T follicular helper cell (primary cell): ENCODE data around the gene CCDC88C.
A peak's percentile ranks its signal among the peaks of the same experiment; 100 is the strongest.

Experiments
- DNase-seq: peaks from one replicate; pipeline ENCODE4 v3.0.0-alpha.2; 2020; ENCODE audit warnings: low read depth

The CCDC88C gene

GRCh38 chr14:91363776-91364523 lies 53.7 kb downstream of the CCDC88C start:
- DNase-seq = no peak

- no peak for DNase-seq
Measured at GRCh38 chr14:91361233-91361811, 56.3 kb downstream of the CCDC88C start.

GRCh38 chr14:91360490-91361232 lies 57.0 kb downstream of the CCDC88C start:
- DNase-seq = no peak

- DNase-seq = no peak
Measured at GRCh38 chr14:91358654-91359220, 58.9 kb downstream of the CCDC88C start.

GRCh38 chr14:91358025-91358319 lies 59.6 kb downstream of the CCDC88C start:
- no peak for DNase-seq

- no peak for DNase-seq
Measured at GRCh38 chr14:91357272-91358024, 60.2 kb downstream of the CCDC88C start.

GRCh38 chr14:91356181-91356763 lies 61.3 kb downstream of the CCDC88C start:
- DNase-seq = no peak

GRCh38 chr14:91354979-91355685 lies 62.5 kb downstream of the CCDC88C start:
- DNase-seq = no peak

GRCh38 chr14:91354221-91354916 lies 63.3 kb downstream of the CCDC88C start:
- DNase-seq = no peak

- no peak for DNase-seq
Measured at GRCh38 chr14:91352728-91353692, 64.6 kb downstream of the CCDC88C start.

- DNase-seq = no peak
Measured at GRCh38 chr14:91352053-91352452, 65.6 kb downstream of the CCDC88C start.

GRCh38 chr14:91351512-91351862 lies 66.1 kb downstream of the CCDC88C start:
- no peak for DNase-seq

GRCh38 chr14:91350813-91351511 lies 66.7 kb downstream of the CCDC88C start:
- peak; percentile 34 for DNase-seq

GRCh38 chr14:91350483-91350812 lies 67.2 kb downstream of the CCDC88C start:
- DNase-seq = no peak

- DNase-seq = peak; percentile 47
Measured at GRCh38 chr14:91349481-91350074, 68.0 kb downstream of the CCDC88C start.

- DNase-seq = no peak
Measured at GRCh38 chr14:91348845-91349465, 68.7 kb downstream of the CCDC88C start.

GRCh38 chr14:91346838-91347173 lies 70.8 kb downstream of the CCDC88C start:
- DNase-seq = no peak

- DNase-seq = no peak
Measured at GRCh38 chr14:91344096-91344495, 73.5 kb downstream of the CCDC88C start.
